ENCODE data around the gene MSI2. TPM values are rescaled to one million over a fixed set of nuclear protein-coding genes. Genes with fewer than 3 reads are reported as not detected.

MSI2 gene
- total RNA-seq, 2 experiments from 2014 or later = 59.6 to 61.7 TPM

DNA sequence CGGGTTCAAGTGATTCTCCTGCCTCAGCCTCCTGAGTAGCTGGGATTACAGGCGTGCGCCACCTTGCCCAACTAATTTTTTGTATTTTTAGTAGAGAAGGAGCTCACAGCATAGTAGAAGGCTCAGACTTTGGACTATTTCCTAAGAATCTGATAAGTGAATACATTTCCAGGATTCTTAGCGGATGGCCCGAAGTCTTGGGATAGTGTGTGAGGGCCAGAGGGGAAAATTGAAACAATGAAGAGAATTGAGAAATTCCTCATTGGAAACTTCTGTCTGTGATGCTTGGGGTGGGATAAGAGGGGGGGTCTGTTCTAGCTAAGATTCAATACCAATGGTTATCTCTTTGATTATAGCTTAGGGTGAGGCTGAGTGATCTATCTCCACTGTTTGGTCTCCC, 183.3 kb downstream of the MSI2 start:
- Mint-ChIP-seq H3K4me3 (no peak overlapping the region), H3K27ac (peak overlapping the region; percentile 97), H3K27me3 (no peaks in the 10 kb centered on the region), H3K4me1 (ENCODE audit: low read depth) (peaks cover 54% of the 10 kb centered on the region), H3K36me3 (ENCODE audit: low read depth) (peaks cover 8% of the 10 kb centered on the region), H3K9me3 (peaks cover 7% of the 10 kb centered on the region)
- no peak for DNase-seq
- no peak for TF ChIP-seq CTCF (IDR thresholded peaks at IDR 0.05)
- intact Hi-C loops (cut with micrococcal nuclease) = loop anchor here (2.0 to 5.0 kb wide), 2 partner anchors 23 to 197 kb away; no protein-coding TSS in a partner anchor
- POLR2A ChIA-PET = interaction anchor here (0.6 to 3.1 kb wide), 8 partner anchors 9 to 1192 kb away, joined by 3 to 24 read pairs (median 4); no protein-coding TSS in a partner anchor
- ATAC-seq = no peak
- CTCF ChIA-PET = interaction anchor here (0.9 to 2.9 kb wide), 9 partner anchors 8 to 304 kb away, joined by 3 to 39 read pairs (median 7); no protein-coding TSS in a partner anchor

DNA sequence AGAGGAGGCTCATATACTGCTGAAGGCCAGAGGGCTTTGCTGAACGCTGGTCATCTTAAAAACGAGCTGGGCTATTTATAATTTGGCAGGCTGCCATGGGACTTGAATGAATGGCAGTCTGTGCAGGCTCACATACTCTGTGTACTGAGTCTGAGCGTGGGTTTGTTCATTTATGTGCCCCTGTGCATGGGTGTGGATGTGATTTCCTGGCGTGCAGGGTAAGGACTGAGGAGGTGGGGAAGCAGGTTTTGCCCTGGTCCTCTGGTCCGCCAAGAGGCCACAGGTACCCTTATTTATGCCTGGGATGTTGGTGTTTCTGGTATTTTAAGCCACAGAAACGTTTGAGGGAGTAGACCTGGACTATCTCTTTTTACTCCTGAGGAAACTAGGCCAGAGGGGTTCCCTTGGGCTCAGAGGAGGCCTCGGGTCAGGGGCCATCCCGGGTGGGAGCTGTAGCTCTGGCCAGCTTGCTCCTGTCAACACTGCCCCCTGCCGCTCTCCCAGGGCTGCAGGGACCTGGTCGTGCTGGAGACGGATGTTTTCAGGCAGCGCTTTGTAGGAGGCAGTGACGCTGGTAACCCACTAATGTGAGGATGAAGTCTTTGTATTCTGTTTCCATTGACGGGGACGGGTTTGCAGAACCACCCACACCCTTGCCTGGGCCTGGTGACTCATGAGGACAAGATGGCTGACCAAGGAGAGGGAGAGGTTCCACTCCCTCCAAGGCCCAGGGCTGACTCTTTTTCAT, 184.4 kb downstream of the MSI2 start:
- peak overlapping the region; percentile 97 for H3K27ac Mint-ChIP-seq
- POLR2A ChIA-PET = interaction anchor here (0.6 to 3.1 kb wide), 10 partner anchors 14 to 1220 kb away, joined by 3 to 24 read pairs (median 4); no protein-coding TSS in a partner anchor
- TF ChIP-seq CTCF (IDR thresholded peaks at IDR 0.05) = peak; percentile 76

DNA sequence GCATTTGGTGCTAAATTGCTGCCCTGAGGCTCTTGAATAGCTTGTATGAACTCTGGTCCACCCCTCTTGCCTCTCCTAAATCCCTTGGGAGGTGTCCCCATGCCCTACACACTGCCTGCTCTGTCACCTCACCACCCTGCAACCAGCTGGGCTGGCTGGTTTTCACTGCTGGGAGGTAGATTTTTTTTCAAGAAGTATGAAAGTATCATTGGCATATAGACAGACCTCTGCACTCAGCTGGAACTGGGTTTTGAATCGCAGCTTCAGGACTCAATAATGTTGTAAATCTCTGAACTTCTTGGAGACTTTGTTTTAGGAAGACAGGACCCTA, 184.9 kb downstream of the MSI2 start:
- POLR2A ChIA-PET = interaction anchor here (0.6 to 3.1 kb wide), 6 partner anchors 13 to 1220 kb away, joined by 3 to 24 read pairs (median 4); no protein-coding TSS in a partner anchor
- Mint-ChIP-seq H3K27ac (peak overlapping the region; percentile 97), H3K4me3 (peak overlapping the region; percentile 50), H3K27me3 (no peaks in the 10 kb centered on the region), H3K36me3 (ENCODE audit: low read depth) (peaks cover 10% of the 10 kb centered on the region), H3K4me1 (ENCODE audit: low read depth) (peaks cover 62% of the 10 kb centered on the region), H3K9me3 (peaks cover 7% of the 10 kb centered on the region)
- ATAC-seq = peak; percentile 25
- intact Hi-C loops (cut with micrococcal nuclease) = loop anchor here (2.0 to 5.0 kb wide), 2 partner anchors 22 to 199 kb away; no protein-coding TSS in a partner anchor
- no peak for TF ChIP-seq CTCF (IDR thresholded peaks at IDR 0.05)
- no peak for DNase-seq
- CTCF ChIA-PET = interaction anchor here (0.9 to 2.9 kb wide), 11 partner anchors 10 to 198 kb away, joined by 3 to 39 read pairs (median 4); no protein-coding TSS in a partner anchor

More for the DNA sequence above, 184.4 kb downstream of the MSI2 start:
- peak overlapping the region; percentile 50 for H3K4me3 Mint-ChIP-seq
- DNase-seq (peak; percentile 95), ATAC-seq (peak; percentile 86)
- intact Hi-C loops (cut with micrococcal nuclease) = loop anchor here (2.0 to 5.0 kb wide), 2 partner anchors 22 to 198 kb away; no protein-coding TSS in a partner anchor
- CTCF ChIA-PET = interaction anchor here (0.7 to 2.9 kb wide), 19 partner anchors 9 to 305 kb away, joined by 3 to 39 read pairs (median 4); no protein-coding TSS in a partner anchor
- peaks cover 10% of the 10 kb centered on the region for H3K36me3 Mint-ChIP-seq (ENCODE audit: low read depth)
- H3K9me3 Mint-ChIP-seq = peaks cover 7% of the 10 kb centered on the region
- no peaks in the 10 kb centered on the region for H3K27me3 Mint-ChIP-seq
- peaks cover 56% of the 10 kb centered on the region for H3K4me1 Mint-ChIP-seq (ENCODE audit: low read depth)

GRCh38 chr17:57442401-57442823, 186.1 kb downstream of the MSI2 start:
- DNase-seq = no peak
- POLR2A ChIA-PET = interaction anchor here (0.6 to 3.1 kb wide), 4 partner anchors 8 to 19 kb away, joined by 3 to 24 read pairs (median 7); no protein-coding TSS in a partner anchor
- H3K4me1 Mint-ChIP-seq (ENCODE audit: low read depth) = peaks cover 62% of the 10 kb centered on the region
- intact Hi-C loops (cut with micrococcal nuclease) = loop anchor here (5.0 kb wide), 1 partner anchor 200 kb away; no protein-coding TSS in a partner anchor
- H3K4me3 Mint-ChIP-seq = peak overlapping the region; percentile 26
- H3K9me3 Mint-ChIP-seq = peaks cover 7% of the 10 kb centered on the region
- no peak for ATAC-seq
- H3K27ac Mint-ChIP-seq = peak overlapping the region; percentile 97
- CTCF ChIA-PET = interaction anchor here (0.6 to 3.3 kb wide), 7 partner anchors 12 to 199 kb away, joined by 3 to 39 read pairs (median 7); no protein-coding TSS in a partner anchor
- no peak for TF ChIP-seq CTCF (IDR thresholded peaks at IDR 0.05)
- no peaks in the 10 kb centered on the region for H3K27me3 Mint-ChIP-seq
- H3K36me3 Mint-ChIP-seq (ENCODE audit: low read depth) = peaks cover 10% of the 10 kb centered on the region

All from activated CD8-positive, alpha-beta T cell treated with anti-CD3 and anti-CD28 coated beads for 36 hours (primary cell).